ENCODE results near the gene CARM1. TPM values are rescaled to one million over a fixed set of nuclear protein-coding genes. Genes with fewer than 3 reads are reported as not detected.
A peak's percentile ranks its signal among the peaks of the same experiment; 100 is the strongest.

The CARM1 gene
- total RNA-seq, 1 experiment from 2014 or later: 51.7 TPM

DNA sequence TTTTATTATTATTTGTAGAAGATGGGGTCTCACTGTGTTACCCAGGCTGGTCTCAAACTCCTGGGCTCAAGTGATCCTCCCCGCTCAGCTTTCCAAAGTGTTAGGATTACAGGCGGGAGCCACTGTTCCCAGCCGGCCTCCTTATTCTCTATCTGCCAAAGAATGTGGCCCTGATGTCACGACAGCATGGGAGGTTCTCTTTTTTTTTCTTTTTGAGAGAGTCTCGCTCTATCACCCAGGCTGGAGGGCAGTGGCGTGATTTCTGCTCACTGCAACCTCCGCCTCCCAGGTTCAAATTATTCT is 23.5 kb downstream of the CARM1 start:
- H3K27ac Mint-ChIP-seq (ENCODE audit: low read depth, unreplicated experiment): no peak overlapping the region
- TF ChIP-seq, protein P1, sequence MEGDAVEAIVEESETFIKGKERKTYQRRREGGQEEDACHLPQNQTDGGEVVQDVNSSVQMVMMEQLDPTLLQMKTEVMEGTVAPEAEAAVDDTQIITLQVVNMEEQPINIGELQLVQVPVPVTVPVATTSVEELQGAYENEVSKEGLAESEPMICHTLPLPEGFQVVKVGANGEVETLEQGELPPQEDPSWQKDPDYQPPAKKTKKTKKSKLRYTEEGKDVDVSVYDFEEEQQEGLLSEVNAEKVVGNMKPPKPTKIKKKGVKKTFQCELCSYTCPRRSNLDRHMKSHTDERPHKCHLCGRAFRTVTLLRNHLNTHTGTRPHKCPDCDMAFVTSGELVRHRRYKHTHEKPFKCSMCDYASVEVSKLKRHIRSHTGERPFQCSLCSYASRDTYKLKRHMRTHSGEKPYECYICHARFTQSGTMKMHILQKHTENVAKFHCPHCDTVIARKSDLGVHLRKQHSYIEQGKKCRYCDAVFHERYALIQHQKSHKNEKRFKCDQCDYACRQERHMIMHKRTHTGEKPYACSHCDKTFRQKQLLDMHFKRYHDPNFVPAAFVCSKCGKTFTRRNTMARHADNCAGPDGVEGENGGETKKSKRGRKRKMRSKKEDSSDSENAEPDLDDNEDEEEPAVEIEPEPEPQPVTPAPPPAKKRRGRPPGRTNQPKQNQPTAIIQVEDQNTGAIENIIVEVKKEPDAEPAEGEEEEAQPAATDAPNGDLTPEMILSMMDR (IDR thresholded peaks at IDR 0.05; ENCODE audit: unreplicated experiment): no peak
- CTCF ChIA-PET: interaction anchor here (1.2 to 2.0 kb wide), 2 partner anchors 22 to 30 kb away, joined by 5 to 7 read pairs; no protein-coding TSS in a partner anchor
- no peaks in the 10 kb centered on the region for H3K9me3 Mint-ChIP-seq (ENCODE audit: unreplicated experiment)
- no peak overlapping the region for H3K4me3 Mint-ChIP-seq (ENCODE audit: unreplicated experiment)
- H3K36me3 Mint-ChIP-seq (ENCODE audit: insufficient read depth, unreplicated experiment): peaks cover 7% of the 10 kb centered on the region
- no peaks in the 10 kb centered on the region for H3K27me3 Mint-ChIP-seq (ENCODE audit: insufficient read depth, unreplicated experiment)
- POLR2A ChIA-PET: no interaction called here
- H3K4me1 Mint-ChIP-seq (ENCODE audit: insufficient read depth, unreplicated experiment): peaks cover 18% of the 10 kb centered on the region
- no peak for DNase-seq (ENCODE audit: unreplicated experiment)
- BruUV-seq (replicated peaks): no TSS peak
- intact Hi-C loops (cut with micrococcal nuclease): no loop called here

DNA sequence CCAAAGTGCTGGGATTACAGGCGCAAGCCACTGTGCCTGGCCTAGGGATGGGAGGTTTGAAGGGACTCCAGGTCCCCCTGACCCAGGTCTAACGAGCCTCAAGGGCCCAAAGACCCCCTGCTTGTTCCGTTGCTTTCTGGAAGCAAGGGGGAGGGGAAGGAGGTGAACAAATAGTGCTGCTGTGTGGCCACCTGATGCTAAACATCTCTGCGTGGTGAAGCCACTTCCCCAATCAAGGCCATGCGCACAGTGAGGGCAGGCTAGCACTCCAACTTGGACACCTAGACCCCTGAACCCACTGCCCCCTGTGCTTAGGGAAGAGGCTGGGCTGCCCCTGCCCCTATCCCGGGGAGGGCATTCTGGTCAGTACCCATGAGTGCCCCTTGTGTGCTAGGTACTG is 24.0 kb downstream of the CARM1 start:
- peaks cover 7% of the 10 kb centered on the region for H3K36me3 Mint-ChIP-seq (ENCODE audit: insufficient read depth, unreplicated experiment)
- H3K9me3 Mint-ChIP-seq (ENCODE audit: unreplicated experiment): no peaks in the 10 kb centered on the region
- no peak overlapping the region for H3K4me3 Mint-ChIP-seq (ENCODE audit: unreplicated experiment)
- intact Hi-C loops (cut with micrococcal nuclease): no loop called here
- TF ChIP-seq, protein P1 (IDR thresholded peaks at IDR 0.05; ENCODE audit: unreplicated experiment): no peak
- no TSS peak for BruUV-seq (replicated peaks)
- CTCF ChIA-PET: interaction anchor here (1.0 to 2.0 kb wide), 2 partner anchors 31 to 195 kb away, joined by 3 to 7 read pairs; no protein-coding TSS in a partner anchor
- POLR2A ChIA-PET: no interaction called here
- H3K4me1 Mint-ChIP-seq (ENCODE audit: insufficient read depth, unreplicated experiment): peaks cover 18% of the 10 kb centered on the region
- no peak overlapping the region for H3K27ac Mint-ChIP-seq (ENCODE audit: low read depth, unreplicated experiment)
- no peaks in the 10 kb centered on the region for H3K27me3 Mint-ChIP-seq (ENCODE audit: insufficient read depth, unreplicated experiment)
- DNase-seq (ENCODE audit: unreplicated experiment): no peak

DNA sequence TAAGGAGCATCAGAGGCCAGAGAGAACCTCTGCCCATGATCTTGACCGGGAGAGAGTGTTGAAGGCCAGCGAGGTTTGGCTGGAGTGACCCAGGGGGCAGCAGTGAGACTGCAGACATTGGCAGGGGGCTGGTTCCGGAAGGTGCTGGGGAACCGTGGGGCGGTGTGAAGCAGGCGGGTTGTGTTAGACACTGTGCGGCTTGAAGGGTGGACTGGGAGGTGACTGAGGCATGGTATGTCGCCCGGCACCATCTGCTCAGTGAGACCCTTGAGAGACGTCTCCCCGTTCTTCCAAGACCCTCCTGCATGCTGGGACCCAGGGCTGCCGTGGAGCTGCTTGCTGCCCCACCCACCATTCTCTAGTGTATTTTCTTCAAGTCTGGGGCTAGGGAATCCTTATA is 24.6 kb downstream of the CARM1 start:
- TF ChIP-seq, protein P1 (IDR thresholded peaks at IDR 0.05; ENCODE audit: unreplicated experiment): no peak
- ChIA-PET POLR2A (no interaction called here), CTCF (interaction anchor here (0.6 to 1.0 kb wide), 3 partner anchors 196 to 627 kb away, joined by 3 read pairs; no protein-coding TSS in a partner anchor)
- Mint-ChIP-seq H3K4me1 (ENCODE audit: insufficient read depth, unreplicated experiment) (peaks cover 18% of the 10 kb centered on the region), H3K36me3 (ENCODE audit: insufficient read depth, unreplicated experiment) (peaks cover 7% of the 10 kb centered on the region), H3K27ac (ENCODE audit: low read depth, unreplicated experiment) (no peak overlapping the region), H3K4me3 (ENCODE audit: unreplicated experiment) (no peak overlapping the region), H3K27me3 (ENCODE audit: insufficient read depth, unreplicated experiment) (no peaks in the 10 kb centered on the region), H3K9me3 (ENCODE audit: unreplicated experiment) (no peaks in the 10 kb centered on the region)
- intact Hi-C loops (cut with micrococcal nuclease): no loop called here
- DNase-seq (ENCODE audit: unreplicated experiment): no peak
- BruUV-seq (replicated peaks): no TSS peak

DNA sequence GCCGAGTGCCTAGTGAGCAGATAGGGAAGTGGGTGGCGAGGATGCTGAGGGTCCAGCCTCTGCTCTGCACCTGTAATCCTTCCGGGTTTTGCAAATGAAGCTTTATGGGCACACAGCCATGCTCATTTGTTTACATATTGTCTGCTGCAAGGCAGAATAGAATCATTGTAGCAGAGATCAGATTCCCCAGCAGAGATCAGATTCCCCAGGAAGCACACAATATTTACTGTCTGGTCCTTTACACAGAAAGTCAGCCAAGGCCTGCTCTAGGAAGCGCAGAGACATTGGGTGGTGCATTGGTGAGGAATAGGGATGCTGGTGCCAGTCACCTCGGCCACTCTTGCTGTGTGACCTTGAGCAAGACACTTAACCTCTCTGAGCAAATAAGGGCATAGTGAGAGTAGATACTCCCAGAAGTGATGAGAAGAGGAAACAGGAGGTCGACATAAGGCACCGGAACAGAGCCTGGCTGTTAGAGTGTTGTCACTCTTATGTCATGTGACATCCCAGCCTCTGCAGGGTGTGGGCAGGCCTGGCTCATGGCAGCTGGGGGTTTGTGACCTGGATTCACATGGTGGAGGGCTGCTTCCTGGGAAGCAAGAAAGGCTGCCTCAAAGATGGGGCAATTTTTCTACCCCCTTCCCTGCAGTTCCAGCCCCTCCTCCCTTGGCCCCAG is 25.6 kb downstream of the CARM1 start:
- H3K4me3 Mint-ChIP-seq (ENCODE audit: unreplicated experiment): no peak overlapping the region
- peak overlapping the region; percentile 50 for H3K27ac Mint-ChIP-seq (ENCODE audit: low read depth, unreplicated experiment)
- intact Hi-C loops (cut with micrococcal nuclease): no loop called here
- TF ChIP-seq, protein P1 (IDR thresholded peaks at IDR 0.05; ENCODE audit: unreplicated experiment): no peak
- CTCF ChIA-PET: interaction anchor here (0.6 kb wide), 2 partner anchors 8 to 628 kb away, joined by 3 read pairs; no protein-coding TSS in a partner anchor
- H3K27me3 Mint-ChIP-seq (ENCODE audit: insufficient read depth, unreplicated experiment): no peaks in the 10 kb centered on the region
- POLR2A ChIA-PET: interaction anchor here (2.0 kb wide), 1 partner anchor 8 kb away, joined by 9 read pairs; no protein-coding TSS in a partner anchor
- peaks cover 13% of the 10 kb centered on the region for H3K4me1 Mint-ChIP-seq (ENCODE audit: insufficient read depth, unreplicated experiment)
- peaks cover 7% of the 10 kb centered on the region for H3K36me3 Mint-ChIP-seq (ENCODE audit: insufficient read depth, unreplicated experiment)
- BruUV-seq (replicated peaks): no TSS peak
- DNase-seq (ENCODE audit: unreplicated experiment): no peak
- no peaks in the 10 kb centered on the region for H3K9me3 Mint-ChIP-seq (ENCODE audit: unreplicated experiment)
